Effector memory CD4-positive, alpha-beta T cell (primary cell): ENCODE measurements around the gene KIFAP3.
"Not testable (repeated sequence)": the region's sequence is repeated elsewhere in the genome, so short reads cannot be mapped to it uniquely, and the experiment has no call there.

ENCODE experiments used
- DNase-seq, 3 donors: peaks; one replicate each; pipeline ENCODE4 v3.0.0-alpha.2; 2020
- H3K27ac ChIP-seq: 2 replicates; pipeline ENCODE4 v1.7.0; 2013; ENCODE audit warnings: mild to moderate bottlenecking, low read length, moderate library complexity; ENCODE audit not compliant: insufficient read depth, poor library complexity, severe bottlenecking
- H3K27me3 ChIP-seq: replicated peaks from 2 replicates; pipeline ENCODE4 v1.7.0; 2013; ENCODE audit warnings: mild to moderate bottlenecking, low read length; ENCODE audit not compliant: insufficient read depth, control insufficient read depth, poor library complexity, severe bottlenecking
- H3K36me3 ChIP-seq: 2 replicates; pipeline ENCODE4 v1.7.0; 2013; ENCODE audit warnings: mild to moderate bottlenecking, low read length, moderate library complexity; ENCODE audit not compliant: control insufficient read depth, insufficient read depth
- H3K4me1 ChIP-seq: 2 replicates; pipeline ENCODE4 v1.7.0; 2013; ENCODE audit warnings: low read length, mild to moderate bottlenecking; ENCODE audit not compliant: control insufficient read depth, insufficient read depth, poor library complexity, severe bottlenecking
- H3K4me3 ChIP-seq: 2 replicates; pipeline ENCODE4 v1.7.0; 2013; ENCODE audit warnings: low read length, low read depth, mild to moderate bottlenecking; ENCODE audit not compliant: insufficient read depth, poor library complexity, severe bottlenecking
- H3K9me3 ChIP-seq: 2 replicates; pipeline ENCODE4 v1.7.0; 2013; ENCODE audit warnings: mild to moderate bottlenecking, low read length, moderate library complexity; ENCODE audit not compliant: control insufficient read depth
- total RNA-seq, 3 donors: gene quantifications; one replicate each; lab custom pipeline; 2026; lab: John Stamatoyannopoulos, UW

KIFAP3 gene
- 21.8 to 24.2 (median 22.1) reads per million in 3 donors for total RNA-seq

GRCh38 chr1:170074250-170075157 lies at the start of gene KIFAP3:
Gene KIFAP3, minus strand, starts transcription at chr1:170074695. Its CDS starts 228 bp downstream, at chr1:170074467.
- Histone ChIP-seq H3K4me1 (peaks cover 4% of the 10 kb centered on the region), H3K27me3 (no peaks in the 10 kb centered on the region), H3K36me3 (no peaks in the 10 kb centered on the region), H3K9me3 (no peaks in the 10 kb centered on the region), H3K4me3 (peak within 1 kb of the TSS; percentile 83), H3K27ac (peak within 1 kb of the TSS; percentile 83)
- DNase-seq = peak; percentile 93 to 94 (median 93)

GRCh38 chr1:170122366-170122765 lies 47.9 kb upstream of the KIFAP3 start:
- no peak overlapping the region for H3K27ac ChIP-seq
- H3K4me1 ChIP-seq = no peaks in the 10 kb centered on the region
- no peak overlapping the region for H3K4me3 ChIP-seq
- H3K27me3 ChIP-seq = no peaks in the 10 kb centered on the region
- H3K9me3 ChIP-seq = no peaks in the 10 kb centered on the region
- H3K36me3 ChIP-seq = no peaks in the 10 kb centered on the region
- DNase-seq = no peak

GRCh38 chr1:170114906-170115305 lies 40.4 kb upstream of the KIFAP3 start:
- Histone ChIP-seq H3K27me3 (no peaks in the 10 kb centered on the region), H3K4me3 (no peak overlapping the region), H3K36me3 (no peaks in the 10 kb centered on the region), H3K4me1 (no peaks in the 10 kb centered on the region), H3K9me3 (no peaks in the 10 kb centered on the region), H3K27ac (no peak overlapping the region)
- no peak for DNase-seq

GRCh38 chr1:170113140-170113539 lies 38.6 kb upstream of the KIFAP3 start:
- DNase-seq, H3K4me1 ChIP-seq, H3K27me3 ChIP-seq, H3K4me3 ChIP-seq, H3K36me3 ChIP-seq, H3K27ac ChIP-seq, H3K9me3 ChIP-seq: not testable (repeated sequence)

- no peak overlapping the region for H3K27ac ChIP-seq
- H3K4me1 ChIP-seq = no peaks in the 10 kb centered on the region
Observed at GRCh38 chr1:170097449-170097948, 23.0 kb upstream of the KIFAP3 start.

GRCh38 chr1:170096806-170097340 lies 22.4 kb upstream of the KIFAP3 start:
- H3K27me3 ChIP-seq = no peaks in the 10 kb centered on the region
- H3K9me3 ChIP-seq = no peaks in the 10 kb centered on the region
- H3K27ac ChIP-seq = no peak overlapping the region
- DNase-seq = no peak
- H3K4me1 ChIP-seq = no peaks in the 10 kb centered on the region
- no peaks in the 10 kb centered on the region for H3K36me3 ChIP-seq
- no peak overlapping the region for H3K4me3 ChIP-seq

More at GRCh38 chr1:170097449-170097948, 23.0 kb upstream of the KIFAP3 start:
- no peak for DNase-seq
- Histone ChIP-seq H3K9me3 (no peaks in the 10 kb centered on the region), H3K4me3 (no peak overlapping the region), H3K27me3 (no peaks in the 10 kb centered on the region), H3K36me3 (no peaks in the 10 kb centered on the region)

- Histone ChIP-seq H3K27ac (no peak overlapping the region), H3K27me3 (no peaks in the 10 kb centered on the region), H3K4me1 (no peaks in the 10 kb centered on the region), H3K36me3 (no peaks in the 10 kb centered on the region), H3K4me3 (no peak overlapping the region), H3K9me3 (no peaks in the 10 kb centered on the region)
- DNase-seq = no peak
Observed at GRCh38 chr1:170095976-170096748, 21.7 kb upstream of the KIFAP3 start.

GRCh38 chr1:170094697-170095616 lies 20.5 kb upstream of the KIFAP3 start:
- H3K4me1 ChIP-seq, H3K27me3 ChIP-seq, H3K36me3 ChIP-seq, H3K9me3 ChIP-seq, H3K4me3 ChIP-seq, DNase-seq, H3K27ac ChIP-seq: not testable (repeated sequence)

GRCh38 chr1:170086399-170087032 lies 12.0 kb upstream of the KIFAP3 start:
- no peak for DNase-seq
- Histone ChIP-seq H3K27me3 (no peaks in the 10 kb centered on the region), H3K4me3 (no peak overlapping the region), H3K4me1 (no peaks in the 10 kb centered on the region), H3K9me3 (no peaks in the 10 kb centered on the region), H3K36me3 (no peaks in the 10 kb centered on the region), H3K27ac (no peak overlapping the region)
